GM12873 (cell line): Measurements from ENCODE around the gene ATP6V1G3.

ENCODE experiments used
- TF ChIP-seq, protein P1 (sequence below): IDR thresholded peaks from 2 replicates; pipeline ENCODE4 v1.5.1; 2012; ENCODE audit warnings: low read depth, mild to moderate bottlenecking, moderate library complexity, low read length, control low read depth; ENCODE audit not compliant: insufficient read depth; ENCODE audit errors: missing control alignments

ATP6V1G3 gene

DNA sequence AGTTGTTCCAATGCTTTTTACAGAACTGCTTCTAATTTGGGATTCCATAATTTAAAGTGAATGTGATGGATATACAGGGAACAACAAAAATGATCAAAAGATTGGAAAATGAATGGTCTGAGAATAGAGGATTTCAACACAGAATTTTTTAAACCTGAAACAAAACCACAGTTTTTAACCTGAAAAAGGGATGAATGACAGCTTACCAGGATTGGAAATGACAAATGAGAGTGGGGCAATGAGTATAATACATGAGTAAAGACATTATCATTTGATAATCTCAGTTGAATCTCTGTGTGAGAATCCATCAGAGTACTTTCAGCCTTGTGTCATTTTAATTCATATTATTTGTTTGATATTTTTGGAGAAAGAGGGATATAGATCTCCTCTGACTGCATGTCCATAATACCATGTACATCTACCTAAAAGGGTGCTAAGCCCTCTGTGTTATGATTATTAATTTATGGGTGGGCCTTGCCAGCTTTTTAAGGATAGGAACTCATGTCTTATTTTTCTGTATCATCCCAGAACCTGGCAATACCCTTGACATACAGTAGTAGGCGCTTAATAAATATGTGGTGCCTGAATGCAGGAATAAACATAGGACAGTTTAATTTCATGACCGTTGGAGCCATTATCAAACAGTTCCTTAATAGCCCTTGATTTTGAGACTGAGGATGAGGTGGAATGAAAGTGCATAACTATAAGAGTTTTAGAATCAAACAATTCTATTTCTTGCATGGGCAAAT is 12.4 kb upstream of the ATP6V1G3 start:
- TF ChIP-seq, protein P1, sequence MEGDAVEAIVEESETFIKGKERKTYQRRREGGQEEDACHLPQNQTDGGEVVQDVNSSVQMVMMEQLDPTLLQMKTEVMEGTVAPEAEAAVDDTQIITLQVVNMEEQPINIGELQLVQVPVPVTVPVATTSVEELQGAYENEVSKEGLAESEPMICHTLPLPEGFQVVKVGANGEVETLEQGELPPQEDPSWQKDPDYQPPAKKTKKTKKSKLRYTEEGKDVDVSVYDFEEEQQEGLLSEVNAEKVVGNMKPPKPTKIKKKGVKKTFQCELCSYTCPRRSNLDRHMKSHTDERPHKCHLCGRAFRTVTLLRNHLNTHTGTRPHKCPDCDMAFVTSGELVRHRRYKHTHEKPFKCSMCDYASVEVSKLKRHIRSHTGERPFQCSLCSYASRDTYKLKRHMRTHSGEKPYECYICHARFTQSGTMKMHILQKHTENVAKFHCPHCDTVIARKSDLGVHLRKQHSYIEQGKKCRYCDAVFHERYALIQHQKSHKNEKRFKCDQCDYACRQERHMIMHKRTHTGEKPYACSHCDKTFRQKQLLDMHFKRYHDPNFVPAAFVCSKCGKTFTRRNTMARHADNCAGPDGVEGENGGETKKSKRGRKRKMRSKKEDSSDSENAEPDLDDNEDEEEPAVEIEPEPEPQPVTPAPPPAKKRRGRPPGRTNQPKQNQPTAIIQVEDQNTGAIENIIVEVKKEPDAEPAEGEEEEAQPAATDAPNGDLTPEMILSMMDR, result no peak

DNA sequence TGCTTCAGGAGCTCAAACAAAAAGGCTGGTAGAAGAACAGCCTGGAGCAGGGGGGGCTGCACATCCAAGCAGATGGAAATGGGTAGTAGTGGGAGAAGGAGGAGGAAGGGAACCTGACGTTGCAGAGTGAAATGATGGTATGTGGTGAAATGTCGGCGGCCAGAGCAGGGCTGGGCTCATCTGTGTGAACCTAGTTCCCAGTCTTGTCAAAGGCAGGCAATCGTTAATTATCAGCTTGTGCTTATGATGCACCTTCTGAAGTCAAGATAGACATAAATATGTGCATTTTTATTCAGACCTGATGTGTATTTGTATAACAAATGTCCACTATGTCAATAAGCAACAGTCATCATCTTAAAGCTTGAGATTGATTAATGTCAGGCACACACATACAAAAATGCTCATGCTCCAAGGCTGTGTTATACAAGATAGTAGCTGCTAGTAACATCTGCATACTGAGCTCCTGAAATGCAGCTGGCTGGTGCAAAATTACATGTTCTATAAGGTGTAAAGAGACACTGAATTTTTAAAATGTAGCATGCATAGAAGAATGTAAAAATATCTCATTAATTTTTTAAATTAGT is 10.6 kb upstream of the ATP6V1G3 start:
- TF ChIP-seq, protein P1, result no peak

DNA sequence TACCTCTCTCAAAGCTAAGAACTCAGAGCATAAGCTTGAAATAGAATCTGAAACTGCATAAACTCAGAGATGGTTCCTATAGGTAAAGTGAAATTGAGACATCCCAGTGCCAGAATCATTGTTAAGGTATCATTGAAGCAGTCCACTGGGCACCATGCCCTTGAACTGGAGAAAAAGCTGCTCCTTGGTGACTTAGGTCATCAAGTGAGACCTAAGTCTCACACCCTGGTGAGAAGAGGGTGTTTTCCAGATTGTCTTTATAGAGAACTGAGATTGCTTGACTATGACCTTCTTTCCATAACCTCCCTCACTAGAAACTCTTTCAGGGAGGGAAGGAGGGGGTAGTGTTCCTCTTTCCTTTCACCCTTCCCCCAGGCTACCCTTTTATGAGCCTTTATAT is 9.4 kb upstream of the ATP6V1G3 start:
- TF ChIP-seq, protein P1, result no peak

DNA sequence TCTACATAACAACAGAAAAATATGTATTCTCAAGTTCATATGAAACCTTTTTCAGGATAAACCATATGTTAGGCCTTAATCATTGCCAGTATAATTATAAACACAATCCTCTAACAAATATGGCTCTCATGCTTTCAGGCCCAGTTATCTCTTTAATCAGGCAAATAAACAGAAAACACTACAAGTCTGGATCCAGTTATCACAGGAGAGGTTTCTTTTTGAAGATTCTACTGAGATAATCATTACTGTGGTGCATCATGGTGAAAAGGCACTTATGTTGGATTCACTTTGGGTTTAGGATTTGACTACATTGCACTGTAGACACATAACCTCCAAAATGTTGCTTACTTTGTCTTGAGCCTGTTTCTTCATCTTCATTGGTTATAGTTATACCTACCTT is 8.4 kb upstream of the ATP6V1G3 start:
- TF ChIP-seq, protein P1, result no peak

DNA sequence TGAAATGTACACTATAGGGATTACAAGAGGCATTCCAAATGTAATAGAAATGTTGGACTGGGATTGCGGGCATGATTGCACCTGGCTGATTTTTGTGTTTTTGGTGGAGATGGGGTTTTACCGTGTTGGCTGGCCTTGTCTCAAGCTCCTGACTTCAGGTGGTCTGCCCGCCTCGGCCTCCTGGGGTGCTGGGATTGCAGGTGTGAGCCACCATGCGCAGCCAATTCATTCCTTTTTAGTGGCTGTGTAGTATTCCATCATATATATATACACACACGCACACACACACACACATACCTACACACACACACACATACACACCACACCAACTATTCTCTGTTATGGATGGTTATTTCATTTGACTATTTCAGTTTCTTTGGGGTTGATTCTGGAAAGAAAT is 4.7 kb upstream of the ATP6V1G3 start:
- TF ChIP-seq, protein P1, result no peak

DNA sequence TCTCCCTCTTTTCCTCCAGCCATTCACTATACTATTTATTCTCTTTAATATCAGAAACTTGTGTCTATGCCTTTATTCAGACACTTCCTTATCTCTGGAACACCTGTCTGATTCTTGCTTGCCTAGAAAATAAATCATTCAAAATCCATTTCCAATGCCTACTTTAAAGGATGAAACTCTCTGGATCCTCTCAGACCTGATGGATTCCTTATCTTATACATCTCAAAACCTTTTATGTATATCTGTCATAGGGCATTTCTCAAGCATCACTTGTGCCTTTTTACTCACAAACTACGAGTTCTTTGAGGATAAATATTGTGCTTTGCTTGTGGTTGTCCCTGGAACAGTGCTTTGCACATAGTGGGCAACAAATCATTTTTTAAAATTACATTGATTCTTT is 3.8 kb upstream of the ATP6V1G3 start:
- TF ChIP-seq, protein P1, result no peak

DNA sequence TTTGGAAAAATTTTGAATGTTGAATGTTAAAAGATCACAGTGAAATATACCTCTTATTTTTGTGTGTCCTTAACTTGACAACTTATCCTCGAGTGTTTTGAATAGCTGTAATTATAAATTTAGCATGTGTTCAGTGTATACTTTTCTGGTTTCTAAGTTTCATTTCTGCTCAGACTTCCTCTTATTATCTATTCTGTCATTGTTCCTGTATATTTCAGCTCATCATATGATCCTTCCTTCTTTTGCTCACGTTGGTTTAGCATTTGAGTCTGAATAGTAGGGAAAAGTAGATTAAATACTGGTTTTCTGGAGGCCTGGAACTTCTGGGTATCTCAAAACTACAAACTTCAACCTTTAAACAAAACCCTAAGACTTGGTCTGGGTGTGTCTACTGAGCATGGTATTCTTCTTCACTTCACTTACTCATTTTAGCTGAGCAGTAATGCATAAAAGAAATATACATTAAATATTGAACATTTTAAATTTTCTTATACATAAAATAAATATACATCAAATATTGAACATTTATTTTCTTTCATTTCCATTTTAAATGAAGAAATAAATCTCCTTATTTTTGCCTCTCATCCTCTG is 3.3 kb upstream of the ATP6V1G3 start:
- TF ChIP-seq, protein P1, result no peak
